ENCODE data around the gene SH3PXD2A.

DNA sequence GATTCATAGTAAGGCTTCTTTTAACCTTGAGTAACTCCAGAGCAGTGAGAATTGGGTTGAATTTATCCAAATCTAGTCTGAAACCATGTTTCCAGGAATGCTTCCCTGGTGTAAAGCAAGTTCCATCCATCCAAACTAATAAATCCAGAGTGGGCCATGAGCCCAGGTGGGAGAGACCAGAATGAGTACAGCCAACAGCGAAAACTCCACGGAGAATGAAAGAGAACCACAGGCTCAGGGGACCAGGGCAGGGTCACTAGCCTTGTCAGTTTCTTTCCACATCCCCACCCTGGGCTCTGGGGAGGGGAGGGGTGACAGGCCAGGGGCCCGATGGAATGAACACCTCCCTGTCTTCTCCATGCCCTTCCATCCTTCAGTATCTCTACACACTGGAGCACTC is 181.8 kb downstream of the SH3PXD2A start:
- TF ChIP-seq, protein P1, sequence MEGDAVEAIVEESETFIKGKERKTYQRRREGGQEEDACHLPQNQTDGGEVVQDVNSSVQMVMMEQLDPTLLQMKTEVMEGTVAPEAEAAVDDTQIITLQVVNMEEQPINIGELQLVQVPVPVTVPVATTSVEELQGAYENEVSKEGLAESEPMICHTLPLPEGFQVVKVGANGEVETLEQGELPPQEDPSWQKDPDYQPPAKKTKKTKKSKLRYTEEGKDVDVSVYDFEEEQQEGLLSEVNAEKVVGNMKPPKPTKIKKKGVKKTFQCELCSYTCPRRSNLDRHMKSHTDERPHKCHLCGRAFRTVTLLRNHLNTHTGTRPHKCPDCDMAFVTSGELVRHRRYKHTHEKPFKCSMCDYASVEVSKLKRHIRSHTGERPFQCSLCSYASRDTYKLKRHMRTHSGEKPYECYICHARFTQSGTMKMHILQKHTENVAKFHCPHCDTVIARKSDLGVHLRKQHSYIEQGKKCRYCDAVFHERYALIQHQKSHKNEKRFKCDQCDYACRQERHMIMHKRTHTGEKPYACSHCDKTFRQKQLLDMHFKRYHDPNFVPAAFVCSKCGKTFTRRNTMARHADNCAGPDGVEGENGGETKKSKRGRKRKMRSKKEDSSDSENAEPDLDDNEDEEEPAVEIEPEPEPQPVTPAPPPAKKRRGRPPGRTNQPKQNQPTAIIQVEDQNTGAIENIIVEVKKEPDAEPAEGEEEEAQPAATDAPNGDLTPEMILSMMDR (conservative IDR thresholded peaks at IDR 0.05 in 1 of 2, IDR thresholded peaks at IDR 0.05 in 1 of 2; ENCODE audit: extremely low read depth in 1 of 2, insufficient read depth in 1 of 2, low read depth in 1 of 2, low read length in 2 of 2), result no peak
- TF ChIP-seq EZH2 (IDR thresholded peaks at IDR 0.05; ENCODE audit: borderline replicate concordance, low read length), result no peak

Measured in mammary epithelial cell (primary cell).